ENCODE results near the gene PGD. TPM values are rescaled to one million over a fixed set of nuclear protein-coding genes. Genes with fewer than 3 reads are reported as not detected.

Gene PGD
- total and polyA plus RNA-seq, 2 of the 13 experiments (the other 11 are each of a cell fraction or from before 2014, with no cell fraction given), result 64.8 to 210 TPM

DNA sequence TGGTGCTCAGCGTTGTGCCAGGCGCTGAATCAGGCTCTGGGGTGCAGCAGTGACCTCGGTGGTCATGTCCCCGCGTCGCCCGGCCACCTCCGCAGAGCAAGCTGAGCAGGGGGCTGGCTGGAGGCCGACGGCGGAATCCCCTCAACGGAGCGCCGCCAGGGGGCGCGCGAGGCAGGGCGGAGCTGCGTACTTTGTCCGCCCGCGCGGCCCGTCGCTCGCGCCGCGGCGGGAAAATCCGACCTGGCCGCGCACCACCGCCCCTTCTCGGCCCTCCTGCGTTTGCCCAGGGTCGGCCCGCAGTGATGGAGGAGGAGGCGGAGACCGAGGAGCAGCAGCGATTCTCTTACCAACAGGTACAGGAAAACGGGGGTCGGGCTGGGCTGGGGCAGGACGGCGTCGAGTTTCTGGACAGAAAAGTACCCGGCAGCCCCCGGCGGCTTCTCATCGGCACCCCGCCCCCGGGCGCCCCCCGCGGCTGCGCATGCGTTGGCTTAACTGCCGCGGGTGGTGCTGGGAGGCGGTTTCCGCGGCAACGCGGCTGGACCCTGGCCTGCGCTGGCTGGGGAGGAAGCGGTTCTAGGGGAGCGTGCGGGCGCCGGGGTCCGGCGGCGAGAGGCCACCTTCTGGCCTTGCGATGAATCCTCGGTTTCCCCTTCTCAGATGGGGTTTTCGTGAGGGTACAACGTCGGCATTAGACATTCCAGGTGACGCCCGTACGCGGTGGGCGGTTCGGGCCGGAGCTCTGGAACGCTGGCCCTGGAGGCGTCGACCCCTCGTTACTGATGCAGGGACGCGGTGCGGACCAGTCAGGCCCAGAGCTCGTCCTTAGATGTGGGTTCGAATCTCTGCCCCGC lies 31.6 kb downstream of the PGD start, which contains the start of gene CENPS (continued):
- TF ChIP-seq EEA1 (CRISPR knock-in tag; IDR thresholded peaks at IDR 0.05; ENCODE audit: borderline replicate concordance) (no peak; the same call in 1 of the 2 replicates), YEATS2 (CRISPR knock-in tag; IDR thresholded peaks at IDR 0.05; ENCODE audit: borderline replicate concordance) (peak; percentile 88; the same call in 1 of the 2 replicates), ZNF605 (CRISPR knock-in tag; IDR thresholded peaks at IDR 0.05) (peak; percentile 98), ZNF850 (CRISPR knock-in tag; conservative IDR thresholded peaks at IDR 0.05) (0 out of 2 replicates have a peak, but pooled peaks have one; percentile 53), GPN1 (CRISPR knock-in tag; IDR thresholded peaks at IDR 0.05; ENCODE audit: borderline replicate concordance) (no peak), ZNF672 (CRISPR knock-in tag; IDR thresholded peaks at IDR 0.05) (peak; percentile 95), NPAS2 (CRISPR knock-in tag; IDR thresholded peaks at IDR 0.05; ENCODE audit: borderline replicate concordance) (no peak), ZSCAN25 (CRISPR knock-in tag; IDR thresholded peaks at IDR 0.05) (peak; percentile 77), NRL (CRISPR knock-in tag; IDR thresholded peaks at IDR 0.05; ENCODE audit: borderline replicate concordance) (peak; percentile 82), MIER3 (CRISPR knock-in tag; IDR thresholded peaks at IDR 0.05; ENCODE audit: borderline replicate concordance) (no peak), MED13 (CRISPR knock-in tag; IDR thresholded peaks at IDR 0.05) (peak; percentile 58; the same call in 1 of the 2 replicates)
- TF ChIP-seq, protein P1, sequence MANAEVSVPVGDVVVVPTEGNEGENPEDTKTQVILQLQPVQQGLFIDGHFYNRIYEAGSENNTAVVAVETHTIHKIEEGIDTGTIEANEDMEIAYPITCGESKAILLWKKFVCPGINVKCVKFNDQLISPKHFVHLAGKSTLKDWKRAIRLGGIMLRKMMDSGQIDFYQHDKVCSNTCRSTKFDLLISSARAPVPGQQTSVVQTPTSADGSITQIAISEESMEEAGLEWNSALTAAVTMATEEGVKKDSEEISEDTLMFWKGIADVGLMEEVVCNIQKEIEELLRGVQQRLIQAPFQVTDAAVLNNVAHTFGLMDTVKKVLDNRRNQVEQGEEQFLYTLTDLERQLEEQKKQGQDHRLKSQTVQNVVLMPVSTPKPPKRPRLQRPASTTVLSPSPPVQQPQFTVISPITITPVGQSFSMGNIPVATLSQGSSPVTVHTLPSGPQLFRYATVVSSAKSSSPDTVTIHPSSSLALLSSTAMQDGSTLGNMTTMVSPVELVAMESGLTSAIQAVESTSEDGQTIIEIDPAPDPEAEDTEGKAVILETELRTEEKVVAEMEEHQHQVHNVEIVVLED (CRISPR knock-in tag; IDR thresholded peaks at IDR 0.05; ENCODE audit: borderline replicate concordance), result peak; percentile 85
- TF ChIP-seq, protein P2, sequence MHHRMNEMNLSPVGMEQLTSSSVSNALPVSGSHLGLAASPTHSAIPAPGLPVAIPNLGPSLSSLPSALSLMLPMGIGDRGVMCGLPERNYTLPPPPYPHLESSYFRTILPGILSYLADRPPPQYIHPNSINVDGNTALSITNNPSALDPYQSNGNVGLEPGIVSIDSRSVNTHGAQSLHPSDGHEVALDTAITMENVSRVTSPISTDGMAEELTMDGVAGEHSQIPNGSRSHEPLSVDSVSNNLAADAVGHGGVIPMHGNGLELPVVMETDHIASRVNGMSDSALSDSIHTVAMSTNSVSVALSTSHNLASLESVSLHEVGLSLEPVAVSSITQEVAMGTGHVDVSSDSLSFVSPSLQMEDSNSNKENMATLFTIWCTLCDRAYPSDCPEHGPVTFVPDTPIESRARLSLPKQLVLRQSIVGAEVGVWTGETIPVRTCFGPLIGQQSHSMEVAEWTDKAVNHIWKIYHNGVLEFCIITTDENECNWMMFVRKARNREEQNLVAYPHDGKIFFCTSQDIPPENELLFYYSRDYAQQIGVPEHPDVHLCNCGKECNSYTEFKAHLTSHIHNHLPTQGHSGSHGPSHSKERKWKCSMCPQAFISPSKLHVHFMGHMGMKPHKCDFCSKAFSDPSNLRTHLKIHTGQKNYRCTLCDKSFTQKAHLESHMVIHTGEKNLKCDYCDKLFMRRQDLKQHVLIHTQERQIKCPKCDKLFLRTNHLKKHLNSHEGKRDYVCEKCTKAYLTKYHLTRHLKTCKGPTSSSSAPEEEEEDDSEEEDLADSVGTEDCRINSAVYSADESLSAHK (CRISPR knock-in tag; IDR thresholded peaks at IDR 0.05; ENCODE audit: borderline replicate concordance), result no peak
